Stimulated activated CD8-positive, alpha-beta memory T cell treated with anti-CD3 and anti-CD28 coated beads, Interleukin-7, amount 100 ng/mL, for 24 hours (primary cell): ENCODE measurements around the gene KRTAP10-6.
"Not testable (repeated sequence)": the region's sequence is repeated elsewhere in the genome, so short reads cannot be mapped to it uniquely, and the experiment has no call there.

Experiments used
- DNase-seq: peaks from one replicate; pipeline ENCODE4 v3.0.0-alpha.2; 2020; ENCODE audit warnings: low read depth

The KRTAP10-6 gene

GRCh38 chr21:44592446-44593311 lies at the start of gene KRTAP10-6:
Gene KRTAP10-6 (minus strand): TSS chr21:44592505. CDS start chr21:44592484, 21 bp downstream.
- no peak for DNase-seq

- no peak for DNase-seq
Observed at GRCh38 chr21:44640761-44641160, 48.5 kb upstream of the KRTAP10-6 start.

GRCh38 chr21:44639331-44639655 lies 47.0 kb upstream of the KRTAP10-6 start:
- no peak for DNase-seq

GRCh38 chr21:44638506-44639330 lies 46.4 kb upstream of the KRTAP10-6 start:
- DNase-seq = not testable (repeated sequence)

- DNase-seq = not testable (repeated sequence)
Observed at GRCh38 chr21:44637851-44638348, 45.6 kb upstream of the KRTAP10-6 start.

GRCh38 chr21:44637018-44637850 lies 44.9 kb upstream of the KRTAP10-6 start, which contains the start of gene KRTAP10-10:
Gene KRTAP10-10 (plus strand): TSS chr21:44637356. CDS start chr21:44637418, 62 bp downstream.
- no peak for DNase-seq

- DNase-seq = no peak
Observed at GRCh38 chr21:44636209-44637017, 44.1 kb upstream of the KRTAP10-6 start.

GRCh38 chr21:44632067-44632466 lies 39.8 kb upstream of the KRTAP10-6 start:
- DNase-seq = no peak

GRCh38 chr21:44630440-44630839 lies 38.1 kb upstream of the KRTAP10-6 start:
- no peak for DNase-seq

- DNase-seq = no peak
Observed at GRCh38 chr21:44628707-44629391, 36.5 kb upstream of the KRTAP10-6 start.

- DNase-seq = not testable (repeated sequence)
Observed at GRCh38 chr21:44627831-44628233, 35.5 kb upstream of the KRTAP10-6 start.

GRCh38 chr21:44627181-44627822 lies 35.0 kb upstream of the KRTAP10-6 start:
- not testable (repeated sequence) for DNase-seq

GRCh38 chr21:44626673-44627143 lies 34.4 kb upstream of the KRTAP10-6 start, which contains the start of gene KRTAP10-9:
Gene KRTAP10-9 (plus strand): TSS chr21:44627093. CDS start chr21:44627172, 79 bp downstream.
- no peak for DNase-seq

- no peak for DNase-seq
Observed at GRCh38 chr21:44626262-44626661, 34.0 kb upstream of the KRTAP10-6 start.

GRCh38 chr21:44625756-44626155 lies 33.5 kb upstream of the KRTAP10-6 start:
- no peak for DNase-seq

- DNase-seq = no peak
Observed at GRCh38 chr21:44623575-44623974, 31.3 kb upstream of the KRTAP10-6 start.

GRCh38 chr21:44619886-44620285 lies 27.6 kb upstream of the KRTAP10-6 start:
- DNase-seq = no peak

GRCh38 chr21:44618909-44619308 lies 26.6 kb upstream of the KRTAP10-6 start:
- DNase-seq = peak; percentile 17

GRCh38 chr21:44618504-44618903 lies 26.2 kb upstream of the KRTAP10-6 start:
- no peak for DNase-seq
